Stimulated activated CD4-positive, alpha-beta T cell treated with anti-CD3 and anti-CD28 coated beads, Interleukin-1b, Interleukin-23, amount 100 ng/mL, for 1 hour (primary cell): ENCODE data around the gene SIDT2.
"Not testable (repeated sequence)": the region's sequence is repeated elsewhere in the genome, so short reads cannot be mapped to it uniquely, and the experiment has no call there.

Experiments used
- DNase-seq, 2 donors: peaks; one replicate each; pipeline ENCODE4 v3.0.0-alpha.2; 2020; ENCODE audit warnings: low read depth in 2 of 2

Gene SIDT2

DNA sequence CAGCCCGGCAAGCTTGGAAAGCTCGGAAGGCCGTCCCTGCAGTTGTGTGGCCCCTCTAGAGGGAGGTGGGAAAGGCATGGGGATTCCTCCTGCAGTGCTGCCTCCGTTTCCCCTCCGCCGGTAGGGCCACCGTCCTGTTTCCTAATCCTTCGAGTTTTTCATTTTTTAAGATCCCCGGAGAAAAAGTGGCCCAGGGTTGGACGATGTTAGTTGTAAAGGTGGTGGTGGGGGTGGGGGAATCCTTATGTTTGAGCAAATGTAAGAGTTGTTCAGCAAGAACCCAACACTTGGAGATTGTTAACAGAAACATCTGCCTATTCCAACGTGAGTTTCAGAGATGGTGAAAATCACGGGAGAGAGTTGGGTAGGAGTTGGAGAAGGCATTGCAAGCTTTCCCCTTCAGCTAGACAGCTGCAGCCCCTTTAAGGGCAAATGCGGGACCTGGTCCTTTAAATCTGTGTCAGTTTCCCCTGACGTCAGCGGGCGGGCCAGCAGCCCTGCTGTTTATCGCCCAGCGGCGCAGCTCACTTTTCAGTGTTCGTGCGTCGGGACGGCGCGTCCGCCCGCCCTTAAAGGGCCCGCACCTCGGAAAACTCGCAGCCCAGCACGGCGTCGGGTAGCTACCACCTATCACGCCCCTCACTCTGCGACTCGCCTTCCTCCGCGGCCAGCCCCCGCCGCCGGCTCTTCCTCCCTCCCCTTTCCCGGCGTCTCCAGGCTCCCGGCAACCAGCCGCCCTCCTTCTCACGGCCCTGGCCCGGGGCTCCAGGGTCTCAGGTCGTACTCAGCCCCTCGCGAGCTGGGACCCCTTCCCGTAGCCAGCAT lies at the start of gene SIDT2:
SIDT2 (plus strand) TSS at position 534 of the 825 bp plus-strand sequence. CDS start 521 bp downstream, outside the sequence.
- DNase-seq: peak; percentile 55 to 68

DNA sequence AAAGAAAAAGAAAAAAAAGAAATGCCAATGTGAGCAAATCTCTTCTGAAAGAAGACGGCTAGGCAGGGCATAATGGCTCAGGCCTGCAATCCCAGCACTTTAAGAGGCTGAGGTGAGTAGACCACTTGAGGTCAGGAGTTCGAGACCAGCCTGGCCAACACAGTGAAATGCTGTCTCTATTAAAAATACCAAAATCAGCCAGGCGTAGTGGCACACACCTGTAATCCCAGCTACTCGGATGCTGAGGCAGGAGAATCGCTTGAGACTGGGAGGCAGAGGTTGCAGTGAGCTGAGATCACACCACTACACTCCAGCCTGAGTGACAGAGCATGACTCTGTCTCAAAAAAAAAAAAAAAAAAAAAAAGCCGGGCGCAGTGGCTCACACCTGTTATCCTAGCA lies 48.1 kb upstream of the SIDT2 start:
- DNase-seq: not testable (repeated sequence)

DNA sequence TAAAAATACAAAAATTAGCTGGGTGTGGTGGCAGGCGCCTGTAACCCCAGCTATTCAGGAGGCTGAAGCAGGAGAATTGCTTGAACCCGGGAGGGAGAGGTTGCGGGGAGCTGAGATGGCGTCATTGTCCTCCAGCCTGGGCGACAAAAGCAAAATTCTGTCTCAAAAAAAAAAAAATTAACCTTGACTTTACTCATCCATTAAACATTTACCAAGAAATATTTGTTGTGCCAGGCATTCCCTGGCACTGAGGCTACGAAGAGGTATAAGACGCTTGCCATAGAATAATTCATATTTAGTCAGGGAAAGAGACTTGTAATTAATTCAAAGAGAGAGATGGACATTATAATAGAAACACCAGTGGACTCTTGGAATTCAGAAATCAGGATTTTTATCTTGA lies 47.7 kb upstream of the SIDT2 start:
- DNase-seq: no peak

DNA sequence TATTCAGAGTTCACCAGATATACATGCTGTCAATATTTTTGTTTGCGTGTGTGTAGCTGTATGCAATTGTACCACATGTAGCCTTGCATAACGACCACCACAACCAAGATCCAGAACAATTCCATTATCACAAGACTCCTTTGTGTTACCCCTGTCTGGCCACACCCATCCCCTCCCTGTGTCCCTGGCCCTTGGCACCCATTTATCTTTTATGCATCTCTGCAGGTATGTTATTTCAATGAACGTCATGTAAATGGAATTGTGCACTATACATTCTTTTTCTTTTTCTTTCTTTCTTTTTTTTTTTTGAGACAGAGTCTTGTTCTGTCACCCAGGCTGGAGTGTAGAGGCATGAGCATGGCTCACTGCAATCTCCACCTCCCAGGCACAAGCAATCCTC lies 44.1 kb upstream of the SIDT2 start:
- no peak for DNase-seq

DNA sequence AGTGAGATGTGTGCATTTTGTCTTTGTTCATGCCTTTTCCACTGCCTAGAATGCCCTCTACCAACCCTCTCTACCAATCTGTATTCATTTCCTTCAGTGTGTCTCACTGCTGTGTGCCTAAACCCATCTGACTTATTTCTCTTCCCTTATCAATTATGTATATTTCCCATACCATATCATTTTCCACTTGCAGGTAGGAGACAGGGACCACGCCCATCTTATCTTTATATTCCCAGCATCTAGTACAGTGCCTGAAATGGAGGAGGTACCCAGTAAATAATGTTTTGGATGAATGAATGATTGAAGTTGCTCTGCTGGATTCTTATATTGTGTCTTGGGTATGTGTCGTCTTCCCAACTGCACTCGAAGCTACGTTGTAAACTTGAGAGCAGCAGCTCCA lies 43.6 kb upstream of the SIDT2 start:
- not testable (repeated sequence) for DNase-seq

DNA sequence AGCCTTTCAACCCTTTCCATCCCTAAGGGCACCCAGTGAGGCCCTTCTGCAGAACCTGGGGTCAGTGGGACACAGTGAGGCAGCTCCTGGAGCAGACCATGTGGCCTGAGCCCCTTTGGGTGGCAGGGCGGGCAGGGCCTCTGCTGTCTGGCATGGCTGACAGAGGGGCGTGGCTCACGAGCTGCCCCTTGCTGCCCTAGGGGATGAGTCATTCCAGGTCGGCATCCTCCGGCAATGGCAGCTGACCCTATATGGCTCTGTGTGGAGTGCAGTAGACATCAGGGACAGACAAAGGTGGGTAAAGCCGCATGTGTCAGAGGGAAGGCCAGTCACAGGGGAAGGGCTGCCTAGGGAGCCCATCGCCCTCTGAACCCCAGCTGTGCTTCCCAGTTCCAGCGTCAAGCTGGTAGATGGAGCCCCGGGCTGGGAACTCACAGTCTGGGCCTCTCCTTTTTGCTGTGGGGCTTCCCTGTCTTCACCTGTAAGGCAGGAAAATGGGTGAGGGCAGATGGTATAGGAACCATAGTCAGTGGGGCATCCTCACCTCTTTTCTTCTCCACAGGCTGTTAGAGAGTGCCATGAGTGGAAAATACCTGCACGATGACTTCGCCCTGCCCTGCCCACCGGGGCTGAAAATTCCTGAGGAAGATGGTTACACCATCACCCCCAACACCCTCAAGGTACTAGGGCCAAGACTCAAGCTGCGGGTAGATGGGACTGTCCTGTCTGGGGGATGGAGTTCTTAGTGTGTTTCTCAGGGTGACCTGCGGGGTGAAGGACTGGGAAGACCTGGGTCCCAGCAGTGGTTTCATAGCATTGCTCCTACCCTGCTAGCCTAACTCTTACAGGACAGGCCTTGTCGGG lies 41.1 kb upstream of the SIDT2 start:
- not testable (repeated sequence) for DNase-seq

DNA sequence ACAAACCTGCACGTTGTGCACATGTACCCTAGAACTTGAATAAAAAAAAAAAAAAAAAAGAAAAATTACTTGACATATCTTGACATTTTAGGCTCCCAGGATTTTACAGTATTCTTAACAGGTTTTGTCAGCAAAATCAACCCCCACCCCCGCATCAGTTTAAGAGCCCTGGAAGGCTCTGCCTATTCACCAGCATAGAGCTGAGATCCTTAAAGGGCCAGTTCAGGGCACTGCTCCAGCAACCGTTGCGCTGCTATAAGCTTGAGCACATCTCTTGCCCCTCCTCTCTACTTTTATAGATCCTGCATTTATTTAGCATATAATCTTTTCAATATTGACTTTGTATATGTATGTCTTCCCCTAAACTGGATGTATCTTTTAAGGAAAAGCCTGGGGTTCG lies 35.2 kb upstream of the SIDT2 start:
- no peak for DNase-seq

DNA sequence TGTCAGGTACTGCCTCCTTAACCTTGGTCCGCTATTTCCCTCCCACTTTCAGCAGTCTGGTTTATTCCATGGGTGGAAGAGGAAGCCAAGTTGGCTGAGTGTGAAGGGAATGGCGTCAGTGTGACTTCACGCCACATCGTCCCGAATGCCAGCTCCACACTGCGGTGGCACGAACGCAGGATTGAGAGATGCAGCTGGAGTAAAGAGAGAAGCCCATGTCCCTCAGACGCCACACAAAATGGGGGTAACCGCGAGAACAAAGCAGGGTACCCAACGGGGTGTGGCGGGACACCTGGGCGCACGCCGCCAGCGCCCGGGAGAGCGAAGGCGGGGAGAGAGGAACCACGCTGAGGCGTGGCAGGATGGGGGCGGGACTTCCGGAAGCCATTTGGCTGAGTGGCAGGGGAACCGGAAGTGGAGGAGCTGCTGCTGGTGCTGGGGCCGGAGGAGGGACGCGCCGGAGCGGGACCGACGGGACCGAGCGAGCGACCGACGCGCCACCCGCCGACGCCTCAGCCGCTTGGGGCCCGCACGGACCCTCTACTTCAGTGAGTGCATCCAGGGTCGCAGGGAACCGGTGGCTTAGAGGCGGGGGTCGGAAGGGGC lies 34.6 kb upstream of the SIDT2 start, which contains the start of gene PAFAH1B2:
PAFAH1B2 (plus strand) TSS at position 417 of the 606 bp plus-strand sequence. CDS start 8,161 bp downstream, outside the sequence.
- peak; percentile 81 to 94 for DNase-seq

DNA sequence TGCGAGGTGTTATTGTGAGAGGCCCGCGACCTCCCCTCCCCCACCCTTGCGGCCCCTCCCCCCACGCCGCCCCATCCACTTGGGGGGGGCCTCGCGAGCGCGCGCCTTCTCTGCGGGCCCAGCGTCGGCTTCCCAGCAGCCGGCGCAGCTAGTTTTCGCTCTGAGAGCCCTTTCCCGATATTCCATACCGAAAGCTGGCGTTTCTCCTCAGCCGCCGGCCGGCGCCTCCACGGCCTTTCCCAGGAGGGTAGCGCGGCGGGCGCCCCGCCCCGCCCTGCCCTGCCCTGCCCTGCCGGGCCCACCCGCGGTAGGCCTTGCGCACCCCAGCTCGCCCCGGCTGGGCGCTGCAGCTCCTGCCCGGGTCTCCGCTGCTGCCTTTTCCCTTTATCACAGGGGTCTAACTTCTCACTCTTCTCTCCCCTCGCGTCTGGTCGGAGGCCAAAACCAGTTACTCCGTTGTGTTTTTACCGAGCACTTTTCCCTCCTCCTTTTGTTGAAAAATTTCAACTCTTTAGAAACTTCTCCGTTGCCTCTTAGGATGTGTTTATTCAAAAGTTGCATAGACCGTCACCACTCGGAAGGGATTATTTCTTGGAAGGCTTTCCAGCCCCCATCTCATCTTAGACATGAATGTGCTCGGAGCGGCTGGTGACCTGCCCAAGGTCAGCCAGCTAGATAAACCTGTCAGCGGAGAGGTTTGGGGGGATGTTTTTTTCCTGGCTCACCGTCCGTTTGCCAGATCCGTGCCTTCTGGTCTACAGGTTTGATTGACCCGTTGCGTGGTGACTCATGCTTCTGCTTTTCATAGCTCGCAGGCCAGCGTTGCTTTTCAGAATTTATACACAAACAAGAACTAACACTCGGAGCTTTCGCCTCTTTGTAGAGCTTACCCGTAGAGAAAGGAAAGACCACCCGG lies 33.8 kb upstream of the SIDT2 start:
- peak in 1 of 2 donors; percentile 3 for DNase-seq

DNA sequence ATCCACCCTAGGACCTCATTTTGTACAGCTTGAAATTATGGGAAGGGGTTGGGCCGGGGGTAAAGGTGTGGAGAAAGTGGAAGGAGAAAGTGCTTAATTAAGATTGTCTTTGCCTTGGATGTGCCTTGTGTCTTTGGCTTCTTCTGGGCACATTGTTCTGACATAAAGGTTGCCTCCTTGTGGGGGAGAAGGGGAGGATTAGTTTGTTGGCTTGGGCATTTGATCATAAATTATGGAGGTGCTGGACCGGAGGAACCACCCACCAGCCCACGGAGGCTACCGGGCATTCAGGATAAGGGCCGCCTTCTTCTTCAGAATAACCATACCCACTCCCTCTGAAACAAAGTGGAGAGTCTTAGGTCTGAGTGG lies 33.2 kb upstream of the SIDT2 start:
- DNase-seq: no peak

DNA sequence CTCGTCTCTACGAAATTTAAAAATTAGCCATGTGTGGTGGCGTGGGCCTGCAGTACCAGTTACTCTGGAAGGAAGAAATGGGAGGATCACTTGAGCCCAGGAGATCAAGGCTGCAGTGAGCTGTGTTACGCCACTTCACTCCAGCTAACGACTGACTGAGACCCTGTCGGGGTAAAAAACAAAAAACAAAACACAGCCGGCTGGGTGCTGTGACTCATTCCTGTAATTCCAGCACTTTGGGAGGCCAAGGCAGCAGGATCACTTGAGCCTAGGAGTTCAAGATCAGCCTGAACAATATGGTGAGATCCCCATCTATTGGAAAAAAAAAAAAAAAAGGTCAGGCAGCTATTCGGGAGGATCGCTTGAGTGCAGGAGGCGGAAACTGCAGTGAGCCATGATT lies 32.0 kb upstream of the SIDT2 start:
- no peak for DNase-seq

DNA sequence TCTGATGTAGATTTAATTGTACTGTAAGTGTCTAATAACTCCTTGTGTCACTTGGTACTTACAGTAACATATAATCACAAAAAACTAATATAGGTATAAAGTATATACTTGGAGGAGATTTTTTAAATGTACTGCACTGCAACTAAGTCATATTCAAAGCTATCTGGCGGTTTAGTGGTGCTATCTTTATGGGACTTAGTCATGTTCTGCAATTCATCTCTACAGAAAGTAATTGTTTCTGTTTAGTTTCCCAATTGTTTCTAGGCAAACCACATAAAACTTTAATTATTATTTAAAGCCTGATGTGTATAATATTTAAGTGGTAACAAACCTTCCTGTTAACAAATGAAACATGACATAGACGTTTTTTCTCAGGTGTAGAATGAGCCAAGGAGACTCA lies 26.5 kb upstream of the SIDT2 start:
- DNase-seq: no peak

DNA sequence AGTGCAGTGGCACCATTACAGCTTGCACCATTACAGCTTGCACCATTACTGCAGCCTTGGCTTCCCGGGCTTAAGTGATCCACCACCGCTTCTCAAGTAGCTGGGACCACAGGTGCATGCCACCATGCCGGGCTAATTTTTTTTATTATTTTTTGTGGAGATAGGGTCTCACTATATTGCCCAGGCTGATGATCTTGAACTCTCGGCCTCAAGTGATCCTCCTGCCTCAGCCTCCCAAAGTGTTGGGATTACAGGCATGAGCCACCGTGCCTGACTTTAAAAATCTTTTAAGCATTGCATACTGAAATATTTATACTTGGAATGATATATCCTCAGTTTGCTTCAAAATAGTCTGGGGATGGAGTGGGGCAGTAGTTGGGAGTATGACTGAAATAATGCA lies 24.1 kb upstream of the SIDT2 start:
- DNase-seq: no peak

DNA sequence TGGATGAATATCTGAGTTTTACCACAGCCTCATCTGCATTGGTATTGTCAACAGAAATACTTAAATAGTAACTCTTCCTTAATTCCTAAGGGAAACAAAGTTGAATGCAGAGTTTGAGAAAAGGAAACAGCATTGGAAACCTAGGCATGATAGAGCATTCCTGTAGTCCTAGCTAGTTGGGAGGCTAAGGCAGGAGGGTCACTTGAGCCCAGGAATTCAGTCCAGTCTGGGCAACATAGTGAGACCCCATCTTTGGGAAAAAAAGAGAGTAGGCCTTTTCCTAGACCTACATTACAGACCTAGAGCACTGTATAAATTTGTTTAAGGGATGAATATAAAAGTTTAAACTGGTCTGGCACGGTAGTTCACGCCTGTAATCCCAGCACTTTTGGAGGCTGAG lies 21.0 kb upstream of the SIDT2 start:
- no peak for DNase-seq

DNA sequence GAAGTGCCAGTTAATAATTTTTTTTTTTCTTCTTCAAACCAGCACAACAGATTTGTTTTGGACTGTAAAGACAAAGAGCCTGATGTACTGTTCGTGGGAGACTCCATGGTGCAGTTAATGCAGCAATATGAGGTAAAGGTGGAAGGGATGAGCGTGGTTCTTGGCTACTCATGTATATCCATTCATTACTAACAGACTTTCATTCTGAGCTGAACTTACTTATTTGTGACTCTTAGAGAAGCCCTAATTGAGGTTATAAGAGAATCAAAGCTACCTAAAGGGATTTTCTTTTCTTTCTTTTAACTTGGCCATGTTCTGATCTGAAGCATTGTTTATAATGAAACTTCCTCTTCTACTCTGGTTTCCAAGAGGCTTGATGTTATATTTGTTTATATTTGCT lies 18.7 kb upstream of the SIDT2 start:
- DNase-seq: no peak

DNA sequence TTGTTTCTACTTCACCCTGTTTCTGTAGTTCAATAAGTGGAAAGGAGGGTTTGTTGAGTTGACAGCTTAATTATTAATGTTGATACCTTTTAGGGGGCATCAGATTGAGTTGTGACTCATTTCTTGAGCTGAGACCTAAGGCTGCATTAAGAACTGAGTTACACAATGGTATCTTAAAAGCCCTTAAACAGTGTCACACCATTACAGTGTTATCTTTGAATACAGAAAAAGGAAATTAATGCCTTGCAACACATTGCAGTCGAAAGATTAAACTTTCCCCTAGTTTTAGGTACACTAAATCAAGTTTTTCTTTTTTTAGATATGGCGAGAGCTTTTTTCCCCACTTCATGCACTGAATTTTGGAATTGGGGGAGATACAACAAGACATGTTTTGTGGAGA lies 17.7 kb upstream of the SIDT2 start:
- no peak for DNase-seq

DNA sequence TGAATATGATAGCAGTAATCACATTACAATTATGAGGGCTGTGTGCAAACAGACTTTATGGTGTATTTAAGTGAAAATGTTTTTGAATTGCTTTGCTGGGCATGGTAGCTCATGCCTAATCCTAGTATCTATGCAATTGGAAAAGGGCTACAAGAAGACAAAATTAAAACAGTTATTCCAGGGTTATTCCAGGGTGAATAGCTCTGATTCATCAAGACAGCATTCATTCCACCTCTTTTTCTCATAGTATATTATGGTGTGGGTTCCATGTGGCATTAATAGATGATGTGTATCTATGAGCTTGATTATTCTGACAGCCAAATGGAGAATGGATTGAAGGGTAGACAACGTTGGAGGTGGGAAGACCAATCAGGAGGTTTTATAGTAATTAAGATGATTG lies 12.1 kb upstream of the SIDT2 start:
- no peak for DNase-seq

DNA sequence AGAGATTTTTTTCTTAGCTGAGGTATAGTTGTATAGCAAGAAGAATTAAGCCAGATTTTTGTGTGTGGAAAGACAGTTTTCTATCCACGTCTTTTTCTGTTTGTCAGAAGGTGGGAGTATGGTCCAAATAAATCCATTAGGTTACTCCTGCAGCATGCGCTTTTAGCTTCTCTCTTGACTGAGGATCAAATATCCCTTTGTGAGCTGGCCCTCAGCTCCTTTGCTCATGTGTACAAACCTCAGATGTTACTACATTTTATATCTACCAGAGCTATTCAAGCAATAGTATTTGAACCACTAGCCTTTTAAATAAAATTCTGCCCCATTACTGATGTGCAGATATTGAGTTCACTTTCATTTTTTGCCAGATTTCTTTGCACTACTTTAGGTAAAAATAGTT lies 8.8 kb upstream of the SIDT2 start:
- no peak for DNase-seq

DNA sequence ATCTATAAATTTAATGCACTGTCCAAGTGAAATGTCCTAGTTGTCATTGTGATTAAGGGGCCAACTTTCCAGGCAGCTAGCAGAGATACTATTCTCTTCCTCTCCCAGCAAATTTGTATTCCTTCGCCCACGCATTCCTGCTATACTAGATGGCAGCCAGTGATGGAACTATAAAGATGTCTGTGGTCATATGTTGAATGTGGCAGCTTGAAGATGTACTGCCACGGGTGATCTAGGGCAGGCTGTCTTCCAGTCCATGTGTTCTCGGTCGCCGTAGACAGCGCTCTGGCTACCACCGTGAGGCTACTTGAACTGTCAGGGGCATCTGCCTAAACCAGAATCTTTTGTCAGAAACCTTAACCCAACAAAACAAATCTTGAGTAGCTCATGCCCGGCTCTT lies 8.3 kb upstream of the SIDT2 start:
- DNase-seq: no peak

DNA sequence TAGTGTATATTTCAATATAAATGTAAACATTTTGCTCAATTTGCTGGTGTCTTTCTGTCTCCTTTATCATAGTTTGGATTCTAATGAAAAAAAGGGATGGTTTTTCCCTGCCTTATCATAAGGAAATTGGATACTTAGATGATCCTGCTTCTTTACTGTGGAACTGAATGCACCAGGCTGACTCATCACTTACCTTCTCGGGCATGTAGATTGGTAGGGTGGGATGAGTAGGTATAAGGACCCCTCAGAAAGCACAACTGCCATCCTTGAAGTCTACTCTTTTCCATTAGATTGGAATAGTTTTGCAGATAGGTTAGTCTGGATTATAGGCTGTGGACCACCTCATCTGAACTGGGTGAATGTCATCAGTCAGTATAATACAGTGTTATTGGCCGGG lies 7.5 kb upstream of the SIDT2 start:
- DNase-seq: no peak

DNA sequence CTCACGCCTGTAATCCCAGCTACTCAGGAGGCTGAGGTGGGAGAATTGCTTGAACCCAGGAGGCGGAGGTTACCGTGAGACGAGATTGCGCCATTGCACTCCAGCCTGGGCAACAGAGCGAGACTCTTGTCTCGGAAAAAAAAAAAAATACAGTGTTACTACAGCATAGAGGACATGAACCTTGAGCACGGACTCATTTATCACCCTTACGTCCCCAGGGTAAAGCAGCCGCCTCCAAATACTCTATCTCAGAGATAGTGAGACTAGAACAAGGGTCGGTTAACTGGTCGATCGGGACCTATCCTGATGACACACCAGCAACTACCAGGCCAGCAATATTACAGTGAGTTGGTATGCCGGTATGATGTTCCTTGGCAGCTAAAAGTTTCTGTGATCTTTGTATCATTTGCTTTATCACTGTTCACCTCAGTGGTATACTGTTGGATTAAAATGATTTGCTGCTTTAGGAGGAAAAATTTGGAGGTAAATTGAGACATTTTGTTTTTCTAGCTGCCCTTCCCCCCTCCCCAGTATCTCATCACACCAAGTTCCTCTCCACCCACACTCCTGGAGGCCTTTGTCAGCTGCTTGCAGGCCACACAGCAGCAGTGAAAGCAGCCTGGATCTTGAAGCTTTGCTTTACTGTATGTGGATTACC lies 7.0 kb upstream of the SIDT2 start:
- DNase-seq: no peak
